HEK293T (cell line): ENCODE data around the gene RNASE7.

Experiments used
- ARNT ChIP-seq: fragments of 450-650 bp; IDR thresholded peaks from 2 replicates; pipeline ENCODE4 v1.6.1; 2017; ENCODE audit warnings: mild to moderate bottlenecking
- BHLHE40 ChIP-seq: fragments of 450-650 bp; IDR thresholded peaks from 2 replicates; pipeline ENCODE4 v1.6.1; 2016; ENCODE audit warnings: mild to moderate bottlenecking, moderate library complexity, borderline replicate concordance
- CTBP1 ChIP-seq: fragments of 450-650 bp; IDR thresholded peaks from 2 replicates; pipeline ENCODE4 v1.6.1; 2016; ENCODE audit warnings: borderline replicate concordance
- FOXA1 ChIP-seq: fragments of 450-650 bp; IDR thresholded peaks from 2 replicates; pipeline ENCODE4 v1.6.1; 2016; ENCODE audit warnings: mild to moderate bottlenecking
- FOXK2 ChIP-seq: fragments of 450-650 bp; IDR thresholded peaks from 2 replicates; pipeline ENCODE4 v1.6.1; 2016; ENCODE audit warnings: mild to moderate bottlenecking
- FOXM1 ChIP-seq: fragments of 450-650 bp; IDR thresholded peaks from 2 replicates; pipeline ENCODE4 v1.6.1; 2017; ENCODE audit warnings: mild to moderate bottlenecking, borderline replicate concordance
- L3MBTL2 ChIP-seq: fragments of 450-650 bp; conservative IDR thresholded peaks from 2 replicates; pipeline ENCODE4 v1.6.1; 2016; ENCODE audit warnings: mild to moderate bottlenecking
- SP1 ChIP-seq: fragments of 450-650 bp; IDR thresholded peaks from 2 replicates; pipeline ENCODE4 v1.6.1; 2017
- TARDBP ChIP-seq: fragments of 450-650 bp; IDR thresholded peaks from 2 replicates; pipeline ENCODE4 v1.6.1; 2016
- ZNF384 ChIP-seq: fragments of 450-650 bp; IDR thresholded peaks from 2 replicates; pipeline ENCODE4 v1.6.1; 2016

DNA sequence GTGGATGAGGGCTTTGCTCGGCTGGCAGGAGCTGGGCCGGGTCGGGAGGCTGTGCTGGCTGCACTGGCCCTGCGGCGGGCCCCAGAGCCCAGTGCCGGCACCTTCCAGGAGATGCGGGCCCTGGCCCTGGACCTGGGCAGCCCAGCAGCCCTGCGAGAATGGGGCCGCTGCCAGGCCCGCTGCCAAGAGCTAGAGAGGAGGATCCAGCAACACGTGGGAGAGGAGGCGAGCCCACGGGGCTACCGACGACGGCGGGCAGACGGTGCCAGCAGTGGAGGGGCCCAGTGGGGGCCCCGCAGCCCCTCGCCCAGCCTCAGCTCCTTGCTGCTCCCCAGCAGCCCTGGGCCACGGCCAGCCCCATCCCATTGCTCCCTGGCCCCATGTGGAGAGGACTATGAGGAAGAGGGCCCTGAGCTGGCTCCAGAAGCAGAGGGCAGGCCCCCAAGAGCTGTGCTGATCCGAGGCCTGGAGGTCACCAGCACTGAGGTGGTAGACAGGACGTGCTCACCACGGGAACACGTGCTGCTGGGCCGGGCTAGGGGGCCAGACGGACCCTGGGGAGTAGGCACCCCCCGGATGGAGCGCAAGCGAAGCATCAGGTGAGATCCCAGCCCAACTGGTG is 39.5 kb downstream of the RNASE7 start:
- no peak for TF ChIP-seq FOXA1
- TF ChIP-seq ARNT: no peak
- TF ChIP-seq SP1: no peak
- no peak for TF ChIP-seq BHLHE40
- TF ChIP-seq CTBP1: no peak
- no peak for TF ChIP-seq FOXK2
- no peak for TF ChIP-seq FOXM1
- TF ChIP-seq ZNF384: no peak
- TF ChIP-seq TARDBP: no peak
- no peak for TF ChIP-seq L3MBTL2
